Gastrocnemius medialis (tissue), 4 donors: ENCODE measurements around the gene DKK2. TPM values are rescaled to one million over a fixed set of nuclear protein-coding genes. Genes with fewer than 3 reads are reported as not detected.
A peak's percentile ranks its signal among the peaks of the same experiment; 100 is the strongest.

Experiments used
- ATAC-seq, 2 donors: fragments of 150-250 bp; one replicate each; pipeline ENCODE4 v1.9.1; 2016
- DNase-seq, 2 donors: peaks; one replicate each; pipeline ENCODE4 v3.0.0-alpha.2; 2019
- H3K27ac ChIP-seq, 4 donors: fragments of 200-600 bp; sonication (generic); 1 replicate in 1 of 4; 2 replicates in 3 of 4; pipeline ENCODE4 v1.5.1; 2016 to 2018; ENCODE audit warnings: mild to moderate bottlenecking in 2 of 4, moderate library complexity in 1 of 4
- H3K27me3 ChIP-seq, 3 donors: fragments of 200-600 bp; sonication (generic) in 2 of 3; 1 replicate in 1 of 3; 2 replicates in 2 of 3; pipeline versions ENCODE4 v1.5.1 to v1.6.0; 2016 to 2019; ENCODE audit warnings: mild to moderate bottlenecking in 1 of 3, moderate library complexity in 1 of 3
- H3K36me3 ChIP-seq, 2 donors: fragments of 200-600 bp; sonication (generic) in 1 of 2; one replicate each; pipeline ENCODE4 v1.5.1; 2017 to 2018
- H3K4me1 ChIP-seq, 2 donors: fragments of 200-600 bp; sonication (generic) in 1 of 2; one replicate each; pipeline ENCODE4 v1.5.1; 2016 to 2017; ENCODE audit warnings: mild to moderate bottlenecking in 2 of 2
- H3K4me3 ChIP-seq, 4 donors: fragments of 200-600 bp; sonication (generic) in 3 of 4; 1 replicate in 1 of 4; 2 replicates in 3 of 4; pipeline ENCODE4 v1.5.1; 2016 to 2019; ENCODE audit warnings: mild to moderate bottlenecking in 2 of 4
- H3K9me3 ChIP-seq, 3 donors: fragments of 200-600 bp; sonication (generic) in 2 of 3; 1 replicate in 1 of 3; 2 replicates in 2 of 3; pipeline ENCODE4 v1.5.1; 2016 to 2019
- POLR2A ChIP-seq, 2 donors: fragments of 450-650 bp; IDR thresholded peaks; one replicate each; pipeline ENCODE4 v1.6.1; 2017; ENCODE audit warnings: antibody characterized with exemption in 2 of 2, mild to moderate bottlenecking in 2 of 2, moderate library complexity in 2 of 2
- in situ Hi-C, 4 donors: fragments of 200-750 bp; cut with MboI; loops; one replicate each; pipeline versions ENCODE4 v1.15.0 to v1.8.0; 2017; ENCODE audit warnings: low sequenced_read_pairs in 4 of 4
- intact Hi-C: fragments of 100-400 bp; cut with DNase I; formaldehyde crosslinking; loops from one replicate; pipeline ENCODE4 v1.15.1; 2023; ENCODE audit warnings: low total_unique reads
- total RNA-seq, 4 donors: library from RNA; depleted of rRNA; stranded (reverse); fragments of >200 nt; gene quantifications; one replicate each; pipeline versions ENCODE4 v1.1.0 to v1.2.3, GENCODE V29; 2016
- TF ChIP-seq, protein P1 (sequence below), 5 experiments: fragments of 450-650 bp in 3 of 5; fragments of 200-600 bp in 2 of 5; sonication (generic) in 2 of 5; IDR thresholded peaks in 4 of 5; conservative IDR thresholded peaks in 1 of 5; 1 replicate in 4 of 5; 2 replicates in 1 of 5; pipeline ENCODE4 v1.5.1; 2016 to 2019; ENCODE audit warnings: antibody characterized with exemption in 5 of 5, mild to moderate bottlenecking in 3 of 5, moderate library complexity in 3 of 5

DKK2 gene
- total RNA-seq, 4 donors from 2014 or later: 0.52 to 1.2 (median 0.64) TPM; not detected in 1

- ATAC-seq (no peak), DNase-seq (no peak)
- no peaks in the 10 kb centered on the region for H3K4me1 ChIP-seq
- H3K4me3 ChIP-seq: no peak overlapping the region
- in situ Hi-C loops: no loop called here
- H3K27ac ChIP-seq: no peak overlapping the region
- TF ChIP-seq POLR2A (IDR thresholded peaks at IDR 0.05): no peak
- TF ChIP-seq, protein P1, sequence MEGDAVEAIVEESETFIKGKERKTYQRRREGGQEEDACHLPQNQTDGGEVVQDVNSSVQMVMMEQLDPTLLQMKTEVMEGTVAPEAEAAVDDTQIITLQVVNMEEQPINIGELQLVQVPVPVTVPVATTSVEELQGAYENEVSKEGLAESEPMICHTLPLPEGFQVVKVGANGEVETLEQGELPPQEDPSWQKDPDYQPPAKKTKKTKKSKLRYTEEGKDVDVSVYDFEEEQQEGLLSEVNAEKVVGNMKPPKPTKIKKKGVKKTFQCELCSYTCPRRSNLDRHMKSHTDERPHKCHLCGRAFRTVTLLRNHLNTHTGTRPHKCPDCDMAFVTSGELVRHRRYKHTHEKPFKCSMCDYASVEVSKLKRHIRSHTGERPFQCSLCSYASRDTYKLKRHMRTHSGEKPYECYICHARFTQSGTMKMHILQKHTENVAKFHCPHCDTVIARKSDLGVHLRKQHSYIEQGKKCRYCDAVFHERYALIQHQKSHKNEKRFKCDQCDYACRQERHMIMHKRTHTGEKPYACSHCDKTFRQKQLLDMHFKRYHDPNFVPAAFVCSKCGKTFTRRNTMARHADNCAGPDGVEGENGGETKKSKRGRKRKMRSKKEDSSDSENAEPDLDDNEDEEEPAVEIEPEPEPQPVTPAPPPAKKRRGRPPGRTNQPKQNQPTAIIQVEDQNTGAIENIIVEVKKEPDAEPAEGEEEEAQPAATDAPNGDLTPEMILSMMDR (IDR thresholded peaks at IDR 0.05 in 4 of 5, conservative IDR thresholded peaks at IDR 0.05 in 1 of 5): peak in 2 of 5 experiments; percentile 18 to 34
- no peaks in the 10 kb centered on the region for H3K36me3 ChIP-seq
- intact Hi-C loops: no loop called here
- no peaks in the 10 kb centered on the region for H3K27me3 ChIP-seq
- H3K9me3 ChIP-seq: no peaks in the 10 kb centered on the region
These were observed 137.4 kb downstream of the DKK2 start for GRCh38 chr4:106898621-106899230.

DNA sequence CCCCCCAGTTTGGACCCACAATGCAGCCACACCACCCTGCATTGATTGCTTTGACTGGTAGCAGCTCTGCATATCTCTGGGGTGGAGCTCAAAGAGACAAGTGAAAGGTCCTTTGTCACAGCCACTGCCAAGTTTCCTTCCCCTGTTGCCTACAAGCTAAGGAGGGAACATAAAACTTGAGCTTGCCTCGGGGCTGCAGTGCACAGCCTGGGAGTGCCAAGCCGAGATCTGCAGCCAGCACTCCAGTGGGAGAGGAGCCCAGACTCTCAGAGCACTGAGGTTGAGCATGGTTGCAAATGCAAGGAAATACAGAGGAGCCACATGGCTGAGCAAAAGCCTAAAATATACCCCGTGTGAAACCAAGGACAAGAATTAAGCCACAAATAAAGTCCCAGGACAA lies 142.2 kb downstream of the DKK2 start:
- no peak for ATAC-seq
- Histone ChIP-seq H3K9me3 (no peaks in the 10 kb centered on the region), H3K27ac (no peak overlapping the region), H3K36me3 (no peaks in the 10 kb centered on the region), H3K4me1 (no peaks in the 10 kb centered on the region), H3K27me3 (no peaks in the 10 kb centered on the region), H3K4me3 (no peak overlapping the region)
- in situ Hi-C loops (no loop called here), intact Hi-C loops (no loop called here)
- no peak for DNase-seq
- TF ChIP-seq, protein P1 (IDR thresholded peaks at IDR 0.05 in 4 of 5, conservative IDR thresholded peaks at IDR 0.05 in 1 of 5): no peak

DNA sequence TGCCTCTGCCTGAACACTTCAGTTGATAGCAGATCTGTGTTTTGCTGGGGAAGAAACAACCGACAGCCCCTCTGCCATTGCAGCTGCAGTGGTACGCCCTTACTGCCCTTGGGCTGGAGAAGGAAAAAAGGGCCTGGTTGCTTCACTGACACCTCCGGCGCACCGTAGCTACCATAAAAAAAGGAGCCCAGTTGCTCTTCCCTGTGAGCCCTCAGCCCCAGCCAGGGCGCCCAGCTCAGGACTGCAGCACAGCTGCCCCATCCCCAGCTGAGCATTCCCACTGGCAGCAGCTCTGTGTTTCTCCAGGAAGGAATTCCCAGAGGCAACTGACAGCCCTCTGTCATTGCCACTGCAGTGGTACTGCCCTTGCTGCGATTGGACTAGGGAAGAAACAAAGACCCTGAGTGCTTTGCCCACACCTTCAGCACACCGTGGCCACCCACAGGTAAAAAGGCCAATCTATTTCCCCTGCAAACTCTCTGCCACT lies 142.7 kb downstream of the DKK2 start:
- Histone ChIP-seq H3K4me1 (no peaks in the 10 kb centered on the region), H3K27me3 (no peaks in the 10 kb centered on the region), H3K9me3 (no peaks in the 10 kb centered on the region), H3K4me3 (no peak overlapping the region), H3K36me3 (no peaks in the 10 kb centered on the region), H3K27ac (no peak overlapping the region)
- DNase-seq (no peak), ATAC-seq (no peak)
- in situ Hi-C loops (no loop called here), intact Hi-C loops (no loop called here)
- no peak for TF ChIP-seq POLR2A (IDR thresholded peaks at IDR 0.05)
- TF ChIP-seq, protein P1 (IDR thresholded peaks at IDR 0.05 in 4 of 5, conservative IDR thresholded peaks at IDR 0.05 in 1 of 5): no peak

- no peaks in the 10 kb centered on the region for H3K36me3 ChIP-seq
- no peak for ATAC-seq
- no peaks in the 10 kb centered on the region for H3K9me3 ChIP-seq
- H3K27me3 ChIP-seq: no peaks in the 10 kb centered on the region
- no peaks in the 10 kb centered on the region for H3K4me1 ChIP-seq
- H3K4me3 ChIP-seq: no peak overlapping the region
- in situ Hi-C loops (no loop called here), intact Hi-C loops (no loop called here)
- no peak overlapping the region for H3K27ac ChIP-seq
- DNase-seq: no peak
- TF ChIP-seq, protein P1 (IDR thresholded peaks at IDR 0.05 in 4 of 5, conservative IDR thresholded peaks at IDR 0.05 in 1 of 5): no peak
- no peak for TF ChIP-seq POLR2A (IDR thresholded peaks at IDR 0.05)
These were observed 143.3 kb downstream of the DKK2 start for GRCh38 chr4:106892786-106893185.

DNA sequence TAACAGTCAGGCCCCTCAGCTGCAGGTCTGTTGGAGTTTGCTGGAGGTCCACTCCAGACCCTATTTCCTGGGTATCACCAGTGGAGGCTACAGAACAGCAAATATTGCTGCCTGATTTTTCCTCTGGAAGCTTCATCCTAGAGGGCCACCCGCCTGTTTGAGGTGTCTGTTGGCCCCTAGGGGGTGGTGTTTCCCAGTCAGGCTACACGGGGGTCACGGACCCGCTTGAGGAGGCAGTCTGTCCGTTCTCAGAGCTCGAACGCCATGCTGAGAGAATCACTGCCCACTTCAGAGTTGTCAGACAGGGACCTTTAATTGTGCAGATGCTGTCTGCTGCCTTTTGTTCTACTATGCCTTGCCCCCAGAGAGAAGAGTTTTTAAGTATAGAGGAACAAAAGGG lies 160.8 kb downstream of the DKK2 start:
- no peak for ATAC-seq
- in situ Hi-C loops: no loop called here
- no peaks in the 10 kb centered on the region for H3K27me3 ChIP-seq
- H3K4me1 ChIP-seq: no peaks in the 10 kb centered on the region
- intact Hi-C loops: no loop called here
- DNase-seq: no peak
- H3K36me3 ChIP-seq: no peaks in the 10 kb centered on the region
- no peak overlapping the region for H3K27ac ChIP-seq
- TF ChIP-seq, protein P1 (IDR thresholded peaks at IDR 0.05 in 4 of 5, conservative IDR thresholded peaks at IDR 0.05 in 1 of 5): no peak
- TF ChIP-seq POLR2A (IDR thresholded peaks at IDR 0.05): no peak
- H3K4me3 ChIP-seq: no peak overlapping the region
- no peaks in the 10 kb centered on the region for H3K9me3 ChIP-seq
